WTC11 (cell line): ENCODE data around the gene SKA2. TPM values are rescaled to one million over a fixed set of nuclear protein-coding genes. Genes with fewer than 3 reads are reported as not detected.

Experiments
- ATAC-seq: fragments of 200-7000 bp; cut with Tn5 transposase; 2 replicates; pipeline ENCODE4 v1.10.0; 2021; ENCODE audit warnings: mild to moderate bottlenecking, moderate library complexity
- CTCF ChIA-PET: fragments of 300-600 bp; sonication (Branson Sonifier 250); formaldehyde crosslinking; loops from one replicate; lab custom pipeline; 2021; ENCODE audit warnings: antibody characterized with exemption; lab: Charles Lee
- POLR2A ChIA-PET: fragments of 350-600 bp; sonication (Branson Sonifier 250); formaldehyde crosslinking; loops from one replicate; lab custom pipeline; 2021; ENCODE audit warnings: antibody characterized with exemption; lab: Charles Lee
- DNase-seq: peaks from one replicate; pipeline ENCODE4 v3.0.0; 2021; ENCODE audit warnings: low spot score
- H3K27ac Mint-ChIP-seq: 2 replicates; pipeline ENCODE4 v1.8.0; 2021; ENCODE audit warnings: mixed read lengths
- H3K27me3 Mint-ChIP-seq: 2 replicates; pipeline ENCODE4 v1.8.0; 2021; ENCODE audit warnings: low read depth, mild to moderate bottlenecking, moderate library complexity, mixed read lengths
- H3K36me3 Mint-ChIP-seq: 2 replicates; pipeline ENCODE4 v1.8.0; 2021; ENCODE audit warnings: mixed read lengths
- H3K4me1 Mint-ChIP-seq: 2 replicates; pipeline ENCODE4 v1.8.0; 2022; ENCODE audit warnings: mixed read lengths
- H3K4me3 Mint-ChIP-seq: 2 replicates; pipeline ENCODE4 v1.8.0; 2021; ENCODE audit warnings: mild to moderate bottlenecking, moderate library complexity, mixed read lengths
- H3K9me3 Mint-ChIP-seq: 2 replicates; pipeline ENCODE4 v1.8.0; 2021; ENCODE audit warnings: mixed read lengths
- AFF4 ChIP-seq: sonication (generic); formaldehyde crosslinking; IDR thresholded peaks from 2 replicates; pipeline ENCODE4 v1.8.1; 2023; ENCODE audit warnings: mild to moderate bottlenecking, missing genetic modification reagents, borderline replicate concordance
- ATF6 ChIP-seq: sonication (generic); formaldehyde crosslinking; IDR thresholded peaks from 2 replicates; pipeline ENCODE4 v1.8.1; 2023; ENCODE audit warnings: mild to moderate bottlenecking, missing genetic modification reagents
- EMX1 ChIP-seq: fragments of 250-450 bp; sonication (Bioruptor Pico); IDR thresholded peaks from 2 replicates; pipeline ENCODE4 v1.8.0; 2021; ENCODE audit warnings: mild to moderate bottlenecking
- ETV6 ChIP-seq: sonication (generic); formaldehyde crosslinking; IDR thresholded peaks from 2 replicates; pipeline ENCODE4 v1.8.1; 2022; ENCODE audit warnings: mild to moderate bottlenecking, missing genetic modification reagents
- GTF2I ChIP-seq: fragments of 250-450 bp; sonication (Bioruptor Pico); conservative IDR thresholded peaks from 2 replicates; pipeline ENCODE4 v1.4.0; 2021; ENCODE audit warnings: mild to moderate bottlenecking
- KAT7 ChIP-seq: sonication (generic); formaldehyde crosslinking; IDR thresholded peaks from 2 replicates; pipeline ENCODE4 v1.8.1; 2023; ENCODE audit warnings: missing genetic modification reagents, mild to moderate bottlenecking, borderline replicate concordance
- OVOL2 ChIP-seq: fragments of 250-450 bp; sonication (Bioruptor Pico); IDR thresholded peaks from 2 replicates; pipeline ENCODE4 v1.9.0; 2021; ENCODE audit warnings: mild to moderate bottlenecking, borderline replicate concordance
- ZNF416 ChIP-seq: fragments of 250-450 bp; sonication (Bioruptor Pico); IDR thresholded peaks from 2 replicates; pipeline ENCODE4 v1.9.0; 2021; ENCODE audit warnings: mild to moderate bottlenecking, inconsistent platforms
- ZNF423 ChIP-seq: fragments of 250-450 bp; sonication (Bioruptor Pico); IDR thresholded peaks from 2 replicates; pipeline ENCODE4 v2.1.2; 2022; ENCODE audit warnings: mild to moderate bottlenecking, moderate library complexity
- ZNF532 ChIP-seq: fragments of 250-450 bp; sonication (Bioruptor Pico); IDR thresholded peaks from 2 replicates; pipeline ENCODE4 v1.9.0; 2021; ENCODE audit warnings: mild to moderate bottlenecking, borderline replicate concordance
- ZNF671 ChIP-seq: fragments of 250-450 bp; sonication (Bioruptor Pico); IDR thresholded peaks from 2 replicates; pipeline ENCODE4 v1.8.0; 2021; ENCODE audit warnings: mild to moderate bottlenecking
- ZSCAN18 ChIP-seq: fragments of 250-450 bp; sonication (Bioruptor Pico); IDR thresholded peaks from 2 replicates; pipeline ENCODE4 v2.1.2; 2022; ENCODE audit warnings: mild to moderate bottlenecking, moderate library complexity
- total RNA-seq: library from RNA; stranded (reverse); gene quantifications from 3 replicates; pipeline ENCODE4 v1.2.3, GENCODE V29; 2021

SKA2 gene
- total RNA-seq, 1 experiment from 2014 or later, result 80.0 TPM

- H3K27ac Mint-ChIP-seq, result no peak overlapping the region
- POLR2A ChIA-PET, result no interaction called here
Observed at GRCh38 chr17:59115474-59115873, 39.5 kb downstream of the SKA2 start.

More at GRCh38 chr17:59115474-59115873, 39.5 kb downstream of the SKA2 start:
- H3K4me3 Mint-ChIP-seq, result no peak overlapping the region
- no peaks in the 10 kb centered on the region for H3K27me3 Mint-ChIP-seq
- TF ChIP-seq ZNF423 (CRISPR knock-in tag), result no peak
- no peak for TF ChIP-seq ZNF416 (CRISPR knock-in tag)
- TF ChIP-seq KAT7 (CRISPR knock-in tag), result no peak
- no peak for TF ChIP-seq GTF2I (CRISPR knock-in tag)
- no peak for TF ChIP-seq EMX1 (CRISPR knock-in tag)
- TF ChIP-seq ZNF532 (CRISPR knock-in tag), result no peak
- TF ChIP-seq ZSCAN18 (CRISPR knock-in tag), result no peak
- TF ChIP-seq ATF6 (CRISPR knock-in tag), result no peak
- TF ChIP-seq AFF4, result no peak
- TF ChIP-seq OVOL2 (CRISPR knock-in tag), result no peak
- TF ChIP-seq ZNF671 (CRISPR knock-in tag), result no peak
- TF ChIP-seq ETV6, result no peak
- DNase-seq (no peak), ATAC-seq (no peak)
- no peaks in the 10 kb centered on the region for H3K4me1 Mint-ChIP-seq
- H3K9me3 Mint-ChIP-seq, result no peaks in the 10 kb centered on the region
- H3K36me3 Mint-ChIP-seq, result peaks cover 39% of the 10 kb centered on the region
- CTCF ChIA-PET, result no interaction called here
